Activated CD4-positive, alpha-beta T cell treated with anti-CD3 and anti-CD28 coated beads, Interleukin-2, amount 50 U/mL, for 16 hours (primary cell): ENCODE data around the gene HTR2A.
"Not testable (repeated sequence)": the region's sequence is repeated elsewhere in the genome, so short reads cannot be mapped to it uniquely, and the experiment has no call there.

Source experiments
- DNase-seq: peaks from one replicate; pipeline ENCODE4 v3.0.0-alpha.2; 2020

The HTR2A gene

GRCh38 chr13:46866150-46866549 is 30.7 kb downstream of the HTR2A start:
- peak; percentile 6 for DNase-seq

GRCh38 chr13:46864941-46865340 is 31.9 kb downstream of the HTR2A start:
- DNase-seq, result no peak

- DNase-seq, result no peak
These were observed 34.9 kb downstream of the HTR2A start for GRCh38 chr13:46861959-46862358.

- DNase-seq, result no peak
These were observed 36.1 kb downstream of the HTR2A start for GRCh38 chr13:46860722-46861121.

- no peak for DNase-seq
These were observed 38.1 kb downstream of the HTR2A start for GRCh38 chr13:46858776-46859175.

- DNase-seq, result no peak
These were observed 38.7 kb downstream of the HTR2A start for GRCh38 chr13:46858163-46858562.

GRCh38 chr13:46855664-46856063 is 41.2 kb downstream of the HTR2A start:
- no peak for DNase-seq

- DNase-seq, result no peak
These were observed 41.7 kb downstream of the HTR2A start for GRCh38 chr13:46855166-46855565.

GRCh38 chr13:46852168-46852567 is 44.7 kb downstream of the HTR2A start:
- no peak for DNase-seq

- no peak for DNase-seq
These were observed 46.6 kb downstream of the HTR2A start for GRCh38 chr13:46850214-46850613.

- DNase-seq, result no peak
These were observed 50.1 kb downstream of the HTR2A start for GRCh38 chr13:46846726-46847125.

GRCh38 chr13:46845146-46845545 is 51.7 kb downstream of the HTR2A start:
- no peak for DNase-seq

GRCh38 chr13:46844431-46844830 is 52.4 kb downstream of the HTR2A start:
- no peak for DNase-seq

GRCh38 chr13:46839399-46839798 is 57.5 kb downstream of the HTR2A start:
- no peak for DNase-seq

GRCh38 chr13:46834657-46835056 is 62.2 kb downstream of the HTR2A start:
- DNase-seq, result no peak

- DNase-seq, result peak; percentile 37
These were observed 65.2 kb downstream of the HTR2A start for GRCh38 chr13:46831588-46832194.

GRCh38 chr13:46830405-46831005 is 66.3 kb downstream of the HTR2A start:
- DNase-seq, result no peak

GRCh38 chr13:46822551-46822950 is 74.3 kb downstream of the HTR2A start:
- no peak for DNase-seq

- no peak for DNase-seq
These were observed 78.9 kb downstream of the HTR2A start for GRCh38 chr13:46817838-46818476.

- no peak for DNase-seq
These were observed 79.8 kb downstream of the HTR2A start for GRCh38 chr13:46817095-46817494.

- DNase-seq, result no peak
These were observed 80.5 kb downstream of the HTR2A start for GRCh38 chr13:46816371-46816770.

GRCh38 chr13:46812301-46812797 is 84.5 kb downstream of the HTR2A start:
- DNase-seq, result no peak

- no peak for DNase-seq
These were observed 86.4 kb downstream of the HTR2A start for GRCh38 chr13:46810440-46810839.

- not testable (repeated sequence) for DNase-seq
These were observed 91.9 kb downstream of the HTR2A start for GRCh38 chr13:46804921-46805320.
